SK-N-SH (cell line): Measurements from ENCODE around the gene SEMA4G. TPM values are rescaled to one million over a fixed set of nuclear protein-coding genes. Genes with fewer than 3 reads are reported as not detected.

ENCODE experiments used
- CTCF ChIA-PET: fragments of 300-600, 350-600 bp; formaldehyde crosslinking; extraction: SDS; loops from one replicate; lab custom pipeline; 2021; lab: Yijun Ruan, JAX
- POLR2A ChIA-PET: fragments of 350-600 bp; sonication (Branson Sonifier 250); formaldehyde crosslinking; extraction: SDS; loops from one replicate; lab custom pipeline; 2020; ENCODE audit warnings: antibody characterized with exemption, inconsistent platforms; lab: Yijun Ruan, JAX
- DNase-seq: peaks from one replicate; pipeline ENCODE4 v3.0.0; 2012
- H2AFZ ChIP-seq: fragments of 200-600 bp; sonication (generic); 2 replicates; pipeline ENCODE4 v1.8.1; 2016; ENCODE audit warnings: antibody characterized with exemption, mild to moderate bottlenecking, low read depth
- H3F3A ChIP-seq: fragments of 200-600 bp; sonication (generic); replicated peaks from 2 replicates; pipeline ENCODE3; 2016; ENCODE audit warnings: antibody characterized with exemption, mild to moderate bottlenecking; ENCODE audit not compliant: insufficient read depth
- H3K27ac ChIP-seq, 2 experiments: fragments of 200-500 bp in 1 of 2; fragments of 200-600 bp in 1 of 2; sonication (Bioruptor generic) in 1 of 2; sonication (generic), shearing (Covaris generic) in 1 of 2; 2 replicates each; pipeline versions ENCODE4 v1.5.1 to v1.6.1; 2014 to 2016; ENCODE audit warnings: low read depth in 2 of 2, inconsistent platforms in 1 of 2, low read length in 1 of 2, mild to moderate bottlenecking in 1 of 2, mixed read lengths in 1 of 2
- H3K27me3 ChIP-seq: fragments of 200-600 bp; sonication (generic), shearing (Covaris generic); 2 replicates; pipeline ENCODE4 v1.6.1; 2016; ENCODE audit warnings: mixed run types; ENCODE audit not compliant: insufficient read depth
- H3K36me3 ChIP-seq, 2 experiments: fragments of 200-500 bp in 1 of 2; fragments of 200-600 bp in 1 of 2; sonication (Bioruptor generic) in 1 of 2; sonication (generic) in 1 of 2; replicated peaks in 1 of 2; 2 replicates each; pipeline versions ENCODE3 to v1.5.1; 2014 to 2016; ENCODE audit warnings: low read length in 1 of 2, mild to moderate bottlenecking in 1 of 2; ENCODE audit not compliant: insufficient read depth in 2 of 2, control insufficient read depth in 1 of 2
- H3K4me1 ChIP-seq, 2 experiments: fragments of 200-500 bp in 1 of 2; fragments of 200-600 bp in 1 of 2; sonication (Bioruptor generic) in 1 of 2; sonication (generic), shearing (Covaris generic) in 1 of 2; 2 replicates each; pipeline versions ENCODE4 v1.5.1 to v1.6.1; 2014 to 2016; ENCODE audit warnings: low read depth in 1 of 2, low read length in 1 of 2, mixed run types in 1 of 2; ENCODE audit not compliant: insufficient read depth in 2 of 2, control insufficient read depth in 1 of 2
- H3K4me2 ChIP-seq: fragments of 200-600 bp; sonication (generic), shearing (Covaris generic); 2 replicates; pipeline ENCODE4 v1.6.1; 2017; ENCODE audit warnings: mixed run types
- H3K4me3 ChIP-seq, 2 experiments: fragments of 200-500 bp in 1 of 2; fragments of 200-600 bp in 1 of 2; sonication (Bioruptor generic) in 1 of 2; sonication (generic), shearing (Covaris generic) in 1 of 2; 2 replicates each; pipeline versions ENCODE4 v1.5.1 to v1.8.1; 2014 to 2016; ENCODE audit warnings: low read depth in 2 of 2, inconsistent platforms in 1 of 2, low read length in 1 of 2, mild to moderate bottlenecking in 1 of 2, mixed read lengths in 1 of 2, moderate library complexity in 1 of 2
- H3K79me2 ChIP-seq: fragments of 200-600 bp; sonication (generic); 2 replicates; pipeline ENCODE4 v1.8.1; 2017; ENCODE audit warnings: mild to moderate bottlenecking; ENCODE audit not compliant: insufficient read depth
- H3K9ac ChIP-seq: fragments of 200-600 bp; sonication (generic); 2 replicates; pipeline ENCODE4 v1.6.1; 2017; ENCODE audit warnings: mixed run types
- H3K9me2 ChIP-seq: fragments of 200-600 bp; sonication (generic); 2 replicates; pipeline ENCODE4 v1.6.1; 2017; ENCODE audit warnings: mixed run types
- H3K9me3 ChIP-seq: fragments of 200-600 bp; sonication (generic); 2 replicates; pipeline ENCODE4 v1.6.1; 2017; ENCODE audit warnings: mixed run types, mild to moderate bottlenecking, moderate library complexity
- H4K20me1 ChIP-seq: fragments of 200-600 bp; sonication (generic); 2 replicates; pipeline ENCODE4 v1.6.1; 2017; ENCODE audit warnings: mild to moderate bottlenecking, mixed run types; ENCODE audit not compliant: insufficient read depth
- CHD2 ChIP-seq: fragments of 150-350 bp; IDR thresholded peaks from 2 replicates; pipeline ENCODE4 v1.6.1; 2018; ENCODE audit warnings: low read length; ENCODE audit not compliant: partially characterized antibody
- CTCF ChIP-seq: fragments of 200-600 bp; sonication (generic); IDR thresholded peaks from 2 replicates; pipeline ENCODE4 v1.6.1; 2017; ENCODE audit warnings: antibody characterized with exemption, mild to moderate bottlenecking, moderate library complexity
- EZH2phosphoT487 ChIP-seq: fragments of 200-600 bp; sonication (generic); IDR thresholded peaks from 2 replicates; pipeline ENCODE4 v1.6.1; 2017; ENCODE audit warnings: low read depth, mixed run types, mild to moderate bottlenecking, antibody characterized with exemption, moderate library complexity, borderline replicate concordance
- FOSL2 ChIP-seq: IDR thresholded peaks from 2 replicates; pipeline ENCODE4 v1.4.0; 2012; ENCODE audit warnings: low read depth, mild to moderate bottlenecking, moderate library complexity, borderline replicate concordance
- FOXM1 ChIP-seq: IDR thresholded peaks from 2 replicates; pipeline ENCODE4 v1.4.0; 2012; ENCODE audit warnings: low read depth, mild to moderate bottlenecking
- GABPA ChIP-seq: IDR thresholded peaks from 2 replicates; pipeline ENCODE4 v1.4.0; 2012; ENCODE audit warnings: low read depth, mild to moderate bottlenecking
- GATA2 ChIP-seq: sonication (generic); formaldehyde crosslinking; IDR thresholded peaks from 2 replicates; pipeline ENCODE4 v1.5.0; 2020; ENCODE audit warnings: mild to moderate bottlenecking, missing genetic modification reagents
- JUND ChIP-seq: IDR thresholded peaks from 2 replicates; pipeline ENCODE4 v1.4.0; 2012
- NRF1 ChIP-seq: IDR thresholded peaks from 2 replicates; pipeline ENCODE4 v1.6.1; 2012; ENCODE audit warnings: low read depth, mild to moderate bottlenecking, low read length
- REST ChIP-seq: IDR thresholded peaks from 2 replicates; pipeline ENCODE4 v1.6.1; 2012; ENCODE audit warnings: mild to moderate bottlenecking, low read depth, low read length, moderate library complexity
- RFX5 ChIP-seq: IDR thresholded peaks from 2 replicates; pipeline ENCODE4 v1.6.1; 2012; ENCODE audit warnings: mild to moderate bottlenecking, improper control_type of control experiment, low read length
- RXRA ChIP-seq: IDR thresholded peaks from 2 replicates; pipeline ENCODE4 v1.4.0; 2012; ENCODE audit warnings: low read depth, mild to moderate bottlenecking, borderline replicate concordance
- SIN3A ChIP-seq: IDR thresholded peaks from 2 replicates; pipeline ENCODE4 v1.6.1; 2012; ENCODE audit warnings: low read depth, mild to moderate bottlenecking, low read length, moderate library complexity, borderline replicate concordance
- SMC3 ChIP-seq: IDR thresholded peaks from 2 replicates; pipeline ENCODE4 v1.6.1; 2012; ENCODE audit warnings: low read depth, low read length, improper control_type of control experiment
- TCF12 ChIP-seq: IDR thresholded peaks from 2 replicates; pipeline ENCODE4 v1.4.0; 2012
- TEAD4 ChIP-seq: IDR thresholded peaks from 2 replicates; pipeline ENCODE4 v1.4.0; 2012; ENCODE audit warnings: mild to moderate bottlenecking, borderline replicate concordance; ENCODE audit not compliant: insufficient read depth
- USF1 ChIP-seq: IDR thresholded peaks from 2 replicates; pipeline ENCODE4 v1.4.0; 2012; ENCODE audit warnings: low read depth, borderline replicate concordance
- YY1 ChIP-seq: IDR thresholded peaks from 2 replicates; pipeline ENCODE4 v1.4.0; 2012; ENCODE audit warnings: low read depth, mild to moderate bottlenecking
- WGBS: methylation state at CpG from one replicate; pipeline ENCODE4 v1.1.6; 2017; ENCODE audit warnings: low lambda C conversion rate; 5-methylcytosine and 5-hydroxymethylcytosine counted together
- polyA plus RNA-seq, 3 experiments: library from polyadenylated mRNA; depleted of rRNA; stranded (reverse); fragments of >200 nt; gene quantifications; 2 replicates each; pipeline ENCODE4 v1.2.3, GENCODE V29; 2012
- TF ChIP-seq, protein P1 (sequence below): IDR thresholded peaks from 2 replicates; pipeline ENCODE4 v1.4.0; 2012; ENCODE audit warnings: low read depth, borderline replicate concordance
- TF ChIP-seq, protein P2 (sequence below): IDR thresholded peaks from 2 replicates; pipeline ENCODE4; 2012
- TF ChIP-seq, protein P3 (sequence below): fragments of 150-350 bp; IDR thresholded peaks from 2 replicates; pipeline ENCODE4 v1.6.1; 2017; ENCODE audit warnings: antibody characterized with exemption, low read length, low read depth, borderline replicate concordance

The SEMA4G gene
- polyA plus RNA-seq, 1 of the 3 experiments (the other 2 are of a cell fraction): 16.2 TPM

- peak overlapping the region; percentile 66 to 90 for H3K4me3 ChIP-seq
- peaks cover 20 to 37% of the 10 kb centered on the region in 2 experiments; a peak in 3 of 4 replicates for H3K4me1 ChIP-seq
- peak overlapping the region; percentile 98 to 99 for H3K27ac ChIP-seq
- H3F3A ChIP-seq: peaks cover 37% of the 10 kb centered on the region
- no peaks in the 10 kb centered on the region for H3K9me2 ChIP-seq
- H2AFZ ChIP-seq: 0 out of 2 replicates have a peak overlapping the region, but pooled peaks have one; percentile 72
- peaks cover 58% of the 10 kb centered on the region for H3K79me2 ChIP-seq
- H3K27me3 ChIP-seq: no peaks in the 10 kb centered on the region
- peak; percentile 93 for DNase-seq
- H4K20me1 ChIP-seq: peaks cover 28% of the 10 kb centered on the region
- POLR2A ChIA-PET: interaction anchor here (0.8 to 2.2 kb wide), 6 partner anchors 9 to 42 kb away, joined by 3 to 8 read pairs (median 4); partner anchors contain the start of genes PDZD7 and SFXN3
- H3K9ac ChIP-seq: peak overlapping the region; percentile 99
- CTCF ChIA-PET: interaction anchor here (0.7 to 24.5 kb wide), 19 partner anchors 10 to 147 kb away, joined by 3 to 443 read pairs (median 3); partner anchors contain the start of genes KAZALD1, MRPL43, PDZD7 and SEMA4G
- H3K4me2 ChIP-seq: peak overlapping the region; percentile 97
- whole genome bisulfite sequencing: 0% methylated on average over 1 of the region's 83 CpGs
- H3K9me3 ChIP-seq: no peaks in the 10 kb centered on the region
- peaks cover 23 to 28% of the 10 kb centered on the region in 2 experiments for H3K36me3 ChIP-seq
- TF ChIP-seq NRF1 (peak; percentile 53), YY1 (no peak), GABPA (no peak), USF1 (no peak), GATA2 (CRISPR knock-in tag) (no peak), REST (no peak), RFX5 (no peak), EZH2phosphoT487 (no peak), FOSL2 (no peak), SIN3A (peak; percentile 70; the same call in 1 of the 2 replicates), JUND (no peak), SMC3 (peak; percentile 57; the same call in 1 of the 2 replicates), FOXM1 (no peak), CHD2 (peak; percentile 43), CTCF (peak; percentile 77), RXRA (no peak; the same call in 1 of the 2 replicates), TCF12 (no peak), TEAD4 (no peak)
- TF ChIP-seq, protein P1, sequence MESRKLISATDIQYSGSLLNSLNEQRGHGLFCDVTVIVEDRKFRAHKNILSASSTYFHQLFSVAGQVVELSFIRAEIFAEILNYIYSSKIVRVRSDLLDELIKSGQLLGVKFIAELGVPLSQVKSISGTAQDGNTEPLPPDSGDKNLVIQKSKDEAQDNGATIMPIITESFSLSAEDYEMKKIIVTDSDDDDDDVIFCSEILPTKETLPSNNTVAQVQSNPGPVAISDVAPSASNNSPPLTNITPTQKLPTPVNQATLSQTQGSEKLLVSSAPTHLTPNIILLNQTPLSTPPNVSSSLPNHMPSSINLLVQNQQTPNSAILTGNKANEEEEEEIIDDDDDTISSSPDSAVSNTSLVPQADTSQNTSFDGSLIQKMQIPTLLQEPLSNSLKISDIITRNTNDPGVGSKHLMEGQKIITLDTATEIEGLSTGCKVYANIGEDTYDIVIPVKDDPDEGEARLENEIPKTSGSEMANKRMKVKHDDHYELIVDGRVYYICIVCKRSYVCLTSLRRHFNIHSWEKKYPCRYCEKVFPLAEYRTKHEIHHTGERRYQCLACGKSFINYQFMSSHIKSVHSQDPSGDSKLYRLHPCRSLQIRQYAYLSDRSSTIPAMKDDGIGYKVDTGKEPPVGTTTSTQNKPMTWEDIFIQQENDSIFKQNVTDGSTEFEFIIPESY: no peak
- TF ChIP-seq, protein P2, sequence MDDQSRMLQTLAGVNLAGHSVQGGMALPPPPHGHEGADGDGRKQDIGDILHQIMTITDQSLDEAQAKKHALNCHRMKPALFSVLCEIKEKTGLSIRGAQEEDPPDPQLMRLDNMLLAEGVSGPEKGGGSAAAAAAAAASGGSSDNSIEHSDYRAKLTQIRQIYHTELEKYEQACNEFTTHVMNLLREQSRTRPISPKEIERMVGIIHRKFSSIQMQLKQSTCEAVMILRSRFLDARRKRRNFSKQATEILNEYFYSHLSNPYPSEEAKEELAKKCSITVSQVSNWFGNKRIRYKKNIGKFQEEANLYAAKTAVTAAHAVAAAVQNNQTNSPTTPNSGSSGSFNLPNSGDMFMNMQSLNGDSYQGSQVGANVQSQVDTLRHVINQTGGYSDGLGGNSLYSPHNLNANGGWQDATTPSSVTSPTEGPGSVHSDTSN: no peak
- TF ChIP-seq, protein P3, sequence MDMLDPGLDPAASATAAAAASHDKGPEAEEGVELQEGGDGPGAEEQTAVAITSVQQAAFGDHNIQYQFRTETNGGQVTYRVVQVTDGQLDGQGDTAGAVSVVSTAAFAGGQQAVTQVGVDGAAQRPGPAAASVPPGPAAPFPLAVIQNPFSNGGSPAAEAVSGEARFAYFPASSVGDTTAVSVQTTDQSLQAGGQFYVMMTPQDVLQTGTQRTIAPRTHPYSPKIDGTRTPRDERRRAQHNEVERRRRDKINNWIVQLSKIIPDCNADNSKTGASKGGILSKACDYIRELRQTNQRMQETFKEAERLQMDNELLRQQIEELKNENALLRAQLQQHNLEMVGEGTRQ: no peak
These were observed 29.9 kb downstream of the SEMA4G start for GRCh38 chr10:100998991-100999741.
